CD14-positive monocyte (primary cell): ENCODE data around the gene MSMO1. TPM values are rescaled to one million over a fixed set of nuclear protein-coding genes. Genes with fewer than 3 reads are reported as not detected.

Experiments used
- DNase-seq, 3 donors: peaks; one replicate each; pipeline ENCODE4 v3.0.0-alpha.2; 2011 to 2022
- H2AFZ ChIP-seq: 2 replicates; pipeline ENCODE4 v1.6.0; 2012; ENCODE audit warnings: mild to moderate bottlenecking, low read depth, low read length, inconsistent platforms; ENCODE audit not compliant: insufficient read depth, poor library complexity, severe bottlenecking
- H3K27ac ChIP-seq, 2 donors: 1 replicate in 1 of 2; 2 replicates in 1 of 2; pipeline ENCODE4 v1.5.1; 2012 to 2013; ENCODE audit warnings: low read length in 2 of 2, control low read depth in 1 of 2, inconsistent platforms in 1 of 2, low read depth in 1 of 2, mild to moderate bottlenecking in 1 of 2
- H3K27me3 ChIP-seq, 2 donors: one replicate each; pipeline versions ENCODE4 v1.6.0 to v1.6.1; 2011 to 2013; ENCODE audit warnings: low read length in 2 of 2; ENCODE audit not compliant: control insufficient read depth in 2 of 2, insufficient read depth in 2 of 2
- H3K36me3 ChIP-seq, 2 donors: replicated peaks in 1 of 2; 1 replicate in 1 of 2; 2 replicates in 1 of 2; pipeline versions ENCODE4 v1.5.1 to v1.6.1; 2012 to 2013; ENCODE audit warnings: low read length in 2 of 2, control low read depth in 1 of 2, inconsistent platforms in 1 of 2, mild to moderate bottlenecking in 1 of 2; ENCODE audit not compliant: insufficient read depth in 2 of 2, control insufficient read depth in 1 of 2
- H3K4me1 ChIP-seq, 2 donors: 1 replicate in 1 of 2; 2 replicates in 1 of 2; pipeline versions ENCODE4 v1.5.1 to v1.6.1; 2012 to 2013; ENCODE audit warnings: low read length in 2 of 2, control low read depth in 1 of 2, inconsistent platforms in 1 of 2, mild to moderate bottlenecking in 1 of 2, moderate library complexity in 1 of 2; ENCODE audit not compliant: insufficient read depth in 2 of 2, control insufficient read depth in 1 of 2
- H3K4me2 ChIP-seq: replicated peaks from 2 replicates; pipeline ENCODE3; 2012; ENCODE audit warnings: low read length, moderate library complexity, mild to moderate bottlenecking; ENCODE audit not compliant: poor library complexity, severe bottlenecking; ENCODE audit errors: extremely low read depth
- H3K4me3 ChIP-seq, 3 experiments: fragments of 200-600 bp in 1 of 3; sonication (generic) in 1 of 3; replicated peaks in 1 of 3; 1 replicate in 2 of 3; 2 replicates in 1 of 3; pipeline ENCODE4 v1.5.1; 2011 to 2013; ENCODE audit warnings: low read length in 3 of 3, mild to moderate bottlenecking in 3 of 3, control low read depth in 2 of 3, low read depth in 2 of 3, inconsistent platforms in 1 of 3, moderate library complexity in 1 of 3
- H3K79me2 ChIP-seq: 2 replicates; pipeline ENCODE4 v1.6.0; 2012; ENCODE audit warnings: mild to moderate bottlenecking, control low read depth, inconsistent platforms, low read length, moderate library complexity; ENCODE audit not compliant: insufficient read depth
- H3K9ac ChIP-seq: 2 replicates; pipeline ENCODE4 v1.6.0; 2017; ENCODE audit warnings: low read length, mild to moderate bottlenecking; ENCODE audit not compliant: insufficient read depth, poor library complexity, severe bottlenecking
- H3K9me3 ChIP-seq, 2 donors: replicated peaks in 1 of 2; 1 replicate in 1 of 2; 2 replicates in 1 of 2; pipeline versions ENCODE4 v1.5.1 to v1.6.1; 2012 to 2013; ENCODE audit warnings: low read length in 2 of 2, control low read depth in 1 of 2; ENCODE audit not compliant: control insufficient read depth in 1 of 2, insufficient read depth in 1 of 2
- H4K20me1 ChIP-seq: 2 replicates; pipeline ENCODE4 v1.6.0; 2012; ENCODE audit warnings: mild to moderate bottlenecking, low read length, control low read depth, moderate library complexity; ENCODE audit not compliant: insufficient read depth
- H3K27ac Mint-ChIP-seq, 7 donors: one replicate each; pipeline ENCODE4 v1.8.0; 2020; ENCODE audit warnings: mild to moderate bottlenecking in 7 of 7, mixed read lengths in 7 of 7, moderate library complexity in 6 of 7, inconsistent platforms in 2 of 7
- H3K27me3 Mint-ChIP-seq, 3 donors: one replicate each; pipeline ENCODE4 v1.8.0; 2021 to 2022; ENCODE audit warnings: low read depth in 3 of 3, mild to moderate bottlenecking in 3 of 3, mixed read lengths in 3 of 3, moderate library complexity in 3 of 3, inconsistent platforms in 1 of 3
- H3K36me3 Mint-ChIP-seq, 2 donors: one replicate each; pipeline ENCODE4 v1.8.0; 2020; ENCODE audit warnings: mixed read lengths in 2 of 2, inconsistent platforms in 1 of 2, mild to moderate bottlenecking in 1 of 2
- H3K4me1 Mint-ChIP-seq: one replicate; pipeline ENCODE4 v1.8.0; 2020; ENCODE audit warnings: mild to moderate bottlenecking, mixed read lengths
- H3K4me3 Mint-ChIP-seq, 2 donors: one replicate each; pipeline ENCODE4 v1.8.0; 2020; ENCODE audit warnings: mild to moderate bottlenecking in 2 of 2, mixed read lengths in 2 of 2, moderate library complexity in 1 of 2
- H3K9me3 Mint-ChIP-seq, 7 donors: one replicate each; pipeline ENCODE4 v1.8.0; 2020 to 2022; ENCODE audit warnings: mixed read lengths in 7 of 7, mild to moderate bottlenecking in 6 of 7, moderate library complexity in 6 of 7, inconsistent platforms in 2 of 7
- CTCF ChIP-seq: fragments of 200-600 bp; IDR thresholded peaks from one replicate; pipeline ENCODE4 v1.8.0; 2022; ENCODE audit warnings: antibody characterized with exemption, mild to moderate bottlenecking
- WGBS: methylation state at CpG from one replicate; pipeline ENCODE4 v1.1.5; 2013; ENCODE audit warnings: missing lambda C conversion rate; ENCODE audit not compliant: insufficient coverage; 5-methylcytosine and 5-hydroxymethylcytosine counted together
- intact Hi-C, 2 donors: fragments of 100-400 bp; cut with micrococcal nuclease; formaldehyde crosslinking; loops; one replicate each; pipeline versions ENCODE4 v1.15.0 to v1.15.1; 2023
- polyA plus RNA-seq, 3 donors: library from polyadenylated mRNA; depleted of rRNA in 1 of 3; unstranded in 2 of 3; stranded (reverse) in 1 of 3; fragments of 300-500 nt in 2 of 3; fragments of >200 nt in 1 of 3; fragmentation: Illumina TruSeq in 2 of 3; gene quantifications; 1 replicate in 2 of 3; 2 replicates in 1 of 3; pipeline ENCODE4 v1.2.3, GENCODE V29; 2012 to 2021

Gene MSMO1
- polyA plus RNA-seq, 3 donors: 3.1 to 7.6 (median 6.0) TPM

GRCh38 chr4:165378398-165378744, 50.9 kb downstream of the MSMO1 start:
- H3K9me3 Mint-ChIP-seq: peaks cover 0 to 12% (median 6%) of the 10 kb centered on the region in 7 donors
- H3K4me1 Mint-ChIP-seq: peaks cover 10% of the 10 kb centered on the region
- Histone ChIP-seq H3K27ac (no peak overlapping the region), H4K20me1 (no peaks in the 10 kb centered on the region), H3K4me1 (peaks cover 8 to 12% of the 10 kb centered on the region in 2 donors), H3K79me2 (no peaks in the 10 kb centered on the region), H3K4me2 (peak overlapping the region; percentile 83), H3K9ac (peak overlapping the region; percentile 33), H3K9me3 (no peaks in the 10 kb centered on the region), H3K36me3 (no peaks in the 10 kb centered on the region), H2AFZ (peak overlapping the region; percentile 76), H3K27me3 (peaks cover 43 to 75% of the 10 kb centered on the region in 2 donors), H3K4me3 (peak overlapping the region; percentile 21 to 71 (median 24))
- TF ChIP-seq CTCF: no peak
- intact Hi-C loops: no loop called here
- H3K27ac Mint-ChIP-seq: no peak overlapping the region
- H3K27me3 Mint-ChIP-seq: peaks cover 32 to 63% (median 40%) of the 10 kb centered on the region in 3 donors
- WGBS: no CpG with 5 or more reads among the region's 1 CpG
- peak overlapping the region; percentile 73 to 88 for H3K4me3 Mint-ChIP-seq
- peaks cover 0 to 4% of the 10 kb centered on the region in 2 donors for H3K36me3 Mint-ChIP-seq
- DNase-seq: no peak

GRCh38 chr4:165378745-165379677, 51.5 kb downstream of the MSMO1 start, which contains the start of gene CPE:
TSS of gene CPE (plus strand) at chr4:165379008. CDS start at chr4:165379222, 214 bp downstream.
- peak within 1 kb of the TSS; percentile 33 for H3K9ac ChIP-seq
- peak; percentile 58 to 63 (median 59) for DNase-seq
- no peaks in the 10 kb centered on the region for H3K36me3 ChIP-seq
- Mint-ChIP-seq H3K4me3 (peak within 1 kb of the TSS; percentile 73 to 88), H3K27me3 (peaks cover 32 to 63% (median 40%) of the 10 kb centered on the region in 3 donors), H3K36me3 (peaks cover 0 to 4% of the 10 kb centered on the region in 2 donors), H3K27ac (no peak within 1 kb of the TSS), H3K4me1 (peaks cover 10% of the 10 kb centered on the region), H3K9me3 (peaks cover 0 to 11% (median 6%) of the 10 kb centered on the region in 7 donors)
- peaks cover 8 to 12% of the 10 kb centered on the region in 2 donors for H3K4me1 ChIP-seq
- H4K20me1 ChIP-seq: no peaks in the 10 kb centered on the region
- no peaks in the 10 kb centered on the region for H3K79me2 ChIP-seq
- H3K4me3 ChIP-seq: peak within 1 kb of the TSS; percentile 21 to 71 (median 24)
- TF ChIP-seq CTCF: peak; percentile 55
- 2% methylated on average over 81 of the region's 82 CpGs for WGBS
- no peaks in the 10 kb centered on the region for H3K9me3 ChIP-seq
- peak within 1 kb of the TSS; percentile 83 for H3K4me2 ChIP-seq
- peak within 1 kb of the TSS; percentile 76 for H2AFZ ChIP-seq
- H3K27me3 ChIP-seq: peaks cover 43 to 76% of the 10 kb centered on the region in 2 donors
- intact Hi-C loops: no loop called here
- H3K27ac ChIP-seq: no peak within 1 kb of the TSS
